ENCODE results near the gene IGSF21.

DNA sequence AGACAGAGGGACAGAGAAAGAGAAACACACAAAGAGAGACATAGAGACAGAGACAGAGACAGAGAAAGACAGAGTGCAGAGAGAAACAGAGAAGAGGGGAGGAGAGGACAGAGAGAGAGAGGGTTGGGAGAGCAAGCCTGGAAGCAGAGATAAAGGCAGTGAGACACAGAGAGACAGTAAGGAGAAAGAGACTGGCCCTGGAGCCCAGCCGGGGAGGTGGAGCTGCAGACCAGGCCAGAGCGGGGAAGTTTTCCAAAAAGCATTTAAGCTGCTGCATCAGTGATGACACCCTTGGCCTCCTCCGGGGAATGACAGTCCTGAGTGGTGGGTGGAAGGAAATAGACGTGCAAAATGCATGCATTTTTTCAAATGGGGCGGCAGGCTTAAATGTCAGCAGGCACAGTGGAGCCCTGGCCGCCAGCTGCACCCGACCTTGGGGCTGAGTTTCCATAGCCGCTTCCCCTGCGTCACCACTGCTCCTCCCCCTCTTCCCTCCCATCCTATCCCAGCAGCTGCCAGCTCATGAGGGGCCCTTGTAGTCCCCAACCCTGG, 277.7 kb downstream of the IGSF21 start:
- TF ChIP-seq POLR2A (IDR thresholded peaks at IDR 0.05; ENCODE audit: low read depth, low read length) (no peak), EZH2 (IDR thresholded peaks at IDR 0.05; ENCODE audit: borderline replicate concordance, low read depth, low read length, severe bottlenecking) (no peak), POLR2AphosphoS5 (IDR thresholded peaks at IDR 0.05; ENCODE audit: insufficient read depth, low read depth, low read length) (no peak), JUN (IDR thresholded peaks at IDR 0.05; ENCODE audit: borderline replicate concordance, insufficient read depth, insufficient read length, low read depth) (no peak)
- TF ChIP-seq, protein P1, sequence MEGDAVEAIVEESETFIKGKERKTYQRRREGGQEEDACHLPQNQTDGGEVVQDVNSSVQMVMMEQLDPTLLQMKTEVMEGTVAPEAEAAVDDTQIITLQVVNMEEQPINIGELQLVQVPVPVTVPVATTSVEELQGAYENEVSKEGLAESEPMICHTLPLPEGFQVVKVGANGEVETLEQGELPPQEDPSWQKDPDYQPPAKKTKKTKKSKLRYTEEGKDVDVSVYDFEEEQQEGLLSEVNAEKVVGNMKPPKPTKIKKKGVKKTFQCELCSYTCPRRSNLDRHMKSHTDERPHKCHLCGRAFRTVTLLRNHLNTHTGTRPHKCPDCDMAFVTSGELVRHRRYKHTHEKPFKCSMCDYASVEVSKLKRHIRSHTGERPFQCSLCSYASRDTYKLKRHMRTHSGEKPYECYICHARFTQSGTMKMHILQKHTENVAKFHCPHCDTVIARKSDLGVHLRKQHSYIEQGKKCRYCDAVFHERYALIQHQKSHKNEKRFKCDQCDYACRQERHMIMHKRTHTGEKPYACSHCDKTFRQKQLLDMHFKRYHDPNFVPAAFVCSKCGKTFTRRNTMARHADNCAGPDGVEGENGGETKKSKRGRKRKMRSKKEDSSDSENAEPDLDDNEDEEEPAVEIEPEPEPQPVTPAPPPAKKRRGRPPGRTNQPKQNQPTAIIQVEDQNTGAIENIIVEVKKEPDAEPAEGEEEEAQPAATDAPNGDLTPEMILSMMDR (IDR thresholded peaks at IDR 0.05; ENCODE audit: extremely low read depth in 1 of 2, insufficient read depth in 1 of 2, low read depth in 1 of 2, low read length in 2 of 2): no peak
- TF ChIP-seq, protein P2, sequence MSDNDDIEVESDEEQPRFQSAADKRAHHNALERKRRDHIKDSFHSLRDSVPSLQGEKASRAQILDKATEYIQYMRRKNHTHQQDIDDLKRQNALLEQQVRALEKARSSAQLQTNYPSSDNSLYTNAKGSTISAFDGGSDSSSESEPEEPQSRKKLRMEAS (IDR thresholded peaks at IDR 0.05; ENCODE audit: insufficient read depth, insufficient read length): no peak
